Omental fat pad (tissue), 4 donors: Measurements from ENCODE around the gene CNOT10. TPM values are rescaled to one million over a fixed set of nuclear protein-coding genes. Genes with fewer than 3 reads are reported as not detected.

Experiments
- ATAC-seq: fragments of 150-250 bp; one replicate; pipeline ENCODE4 v1.9.1; 2016; ENCODE audit warnings: mild to moderate bottlenecking, moderate library complexity; ENCODE audit not compliant: low FRiP score
- DNase-seq: peaks from one replicate; pipeline ENCODE4 v3.0.0-alpha.2; 2019; ENCODE audit warnings: low spot score
- CTCF ChIP-seq, 3 donors: fragments of 450-650 bp; IDR thresholded peaks; one replicate each; pipeline ENCODE4 v1.5.1; 2016 to 2017; ENCODE audit warnings: antibody characterized with exemption in 3 of 3, mild to moderate bottlenecking in 3 of 3, moderate library complexity in 2 of 3
- total RNA-seq, 4 donors: library from RNA; depleted of rRNA; stranded (reverse); fragments of >200 nt; gene quantifications; one replicate each; pipeline ENCODE4 v1.1.0, GENCODE V29; 2016

Gene CNOT10
- total RNA-seq, 4 donors from 2014 or later, result 10.3 to 24.0 (median 19.8) TPM

GRCh38 chr3:32821686-32822296 lies 136.8 kb downstream of the CNOT10 start:
- no peak for TF ChIP-seq CTCF (IDR thresholded peaks at IDR 0.05)
- no peak for ATAC-seq
- no peak for DNase-seq

- TF ChIP-seq CTCF (IDR thresholded peaks at IDR 0.05), result no peak
- no peak for ATAC-seq
- no peak for DNase-seq
Measured at GRCh38 chr3:32822609-32823498, 137.9 kb downstream of the CNOT10 start.

Other genes starting within 250 kb of the CNOT10 start
- 10 to 100 TPM; 49.2 to 73.3 (median 61.4) TPM for gene CMTM6, start 182.3 kb upstream of the CNOT10 start, total RNA-seq
- 10 to 100 TPM; 21.3 to 30.0 (median 26.3) TPM for gene DYNC1LI1, start 114.3 kb upstream of the CNOT10 start, total RNA-seq
- gene TRIM71, start 132.8 kb downstream of the CNOT10 start, total RNA-seq, result under 1 TPM in 3 of 4 donors, not detected in 1; 0.13 to 0.84 (median 0.36) TPM